Liver (tissue), 9 donors: Measurements from ENCODE around the gene ALKBH1. TPM values are rescaled to one million over a fixed set of nuclear protein-coding genes. Genes with fewer than 3 reads are reported as not detected.

Source experiments
- DNase-seq: peaks from one replicate; pipeline ENCODE4 v3.0.0-alpha.2; 2017; ENCODE audit warnings: low spot score
- H3K27ac ChIP-seq, 2 donors: one replicate each; pipeline ENCODE4 v1.7.0; 2013; ENCODE audit warnings: inconsistent platforms in 2 of 2, low read length in 2 of 2, control low read depth in 1 of 2, low read depth in 1 of 2, mild to moderate bottlenecking in 1 of 2
- H3K27me3 ChIP-seq, 4 donors: one replicate each; pipeline versions ENCODE4 v1.6.1 to v1.7.0; 2013; ENCODE audit warnings: low read length in 3 of 4, inconsistent platforms in 1 of 4, mild to moderate bottlenecking in 1 of 4, moderate library complexity in 1 of 4; ENCODE audit not compliant: control insufficient read depth in 4 of 4, insufficient read depth in 4 of 4
- H3K36me3 ChIP-seq, 4 donors: one replicate each; pipeline versions ENCODE4 v1.6.1 to v1.7.0; 2013; ENCODE audit warnings: low read length in 3 of 4, mild to moderate bottlenecking in 3 of 4, low read depth in 1 of 4, moderate library complexity in 1 of 4; ENCODE audit not compliant: control insufficient read depth in 4 of 4, insufficient read depth in 3 of 4
- H3K4me1 ChIP-seq, 4 donors: one replicate each; pipeline versions ENCODE4 v1.6.1 to v1.7.0; 2013; ENCODE audit warnings: low read length in 3 of 4, mild to moderate bottlenecking in 3 of 4, moderate library complexity in 1 of 4; ENCODE audit not compliant: control insufficient read depth in 4 of 4, insufficient read depth in 4 of 4
- H3K4me3 ChIP-seq, 3 donors: one replicate each; pipeline versions ENCODE4 v1.6.1 to v1.7.0; 2013; ENCODE audit warnings: low read length in 3 of 3, control low read depth in 1 of 3, low read depth in 1 of 3, mild to moderate bottlenecking in 1 of 3
- H3K9ac ChIP-seq, 2 donors: one replicate each; pipeline ENCODE4 v1.7.0; 2013; ENCODE audit warnings: low read length in 2 of 2, mild to moderate bottlenecking in 2 of 2, moderate library complexity in 2 of 2, control low read depth in 1 of 2, low read depth in 1 of 2
- H3K9me3 ChIP-seq, 4 donors: one replicate each; pipeline versions ENCODE4 v1.6.1 to v1.7.0; 2013; ENCODE audit warnings: low read length in 3 of 4; ENCODE audit not compliant: control insufficient read depth in 4 of 4
- EGR1 ChIP-seq, 2 donors: IDR thresholded peaks; 2 replicates each; pipeline ENCODE4 v1.6.1; 2016 to 2018; ENCODE audit warnings: antibody characterized with exemption in 2 of 2, low read depth in 2 of 2
- FOXA1 ChIP-seq: IDR thresholded peaks from 2 replicates; pipeline ENCODE4 v1.6.1; 2016; ENCODE audit warnings: antibody characterized with exemption
- FOXA2 ChIP-seq: IDR thresholded peaks from 2 replicates; pipeline ENCODE4 v1.6.1; 2016; ENCODE audit warnings: antibody characterized with exemption
- GABPA ChIP-seq, 2 donors: IDR thresholded peaks in 1 of 2; conservative IDR thresholded peaks in 1 of 2; 2 replicates each; pipeline ENCODE4 v1.6.1; 2016; ENCODE audit warnings: antibody characterized with exemption in 2 of 2, mild to moderate bottlenecking in 1 of 2, moderate library complexity in 1 of 2
- HNF4A ChIP-seq, 2 donors: conservative IDR thresholded peaks; 2 replicates each; pipeline ENCODE4 v1.6.1; 2016; ENCODE audit warnings: antibody characterized with exemption in 2 of 2, mild to moderate bottlenecking in 2 of 2
- HNF4G ChIP-seq: IDR thresholded peaks from 2 replicates; pipeline ENCODE4 v1.6.1; 2016; ENCODE audit warnings: antibody characterized with exemption
- JUND ChIP-seq, 2 donors: IDR thresholded peaks; 2 replicates each; pipeline ENCODE4 v1.6.1; 2016; ENCODE audit warnings: antibody characterized with exemption in 2 of 2
- NR2F2 ChIP-seq: IDR thresholded peaks from 2 replicates; pipeline ENCODE4 v1.6.1; 2016; ENCODE audit warnings: antibody characterized with exemption
- RXRA ChIP-seq, 2 donors: IDR thresholded peaks; 2 replicates each; pipeline ENCODE4 v1.6.1; 2017 to 2018; ENCODE audit warnings: antibody characterized with exemption in 2 of 2, mild to moderate bottlenecking in 1 of 2
- SP1 ChIP-seq: IDR thresholded peaks from 2 replicates; pipeline ENCODE4 v1.6.1; 2018; ENCODE audit warnings: antibody characterized with exemption, mild to moderate bottlenecking
- TAF1 ChIP-seq: conservative IDR thresholded peaks from 2 replicates; pipeline ENCODE4 v1.6.1; 2016; ENCODE audit warnings: antibody characterized with exemption, mild to moderate bottlenecking
- YY1 ChIP-seq: IDR thresholded peaks from 2 replicates; pipeline ENCODE4 v1.6.1; 2016; ENCODE audit warnings: antibody characterized with exemption, mild to moderate bottlenecking
- WGBS: extraction: QIAGEN DNeasy Blood & Tissue Kit; methylation state at CpG from one replicate; pipeline ENCODE4 v1.1.7; 2013; 5-methylcytosine and 5-hydroxymethylcytosine counted together
- polyA plus RNA-seq, 2 donors: library from polyadenylated mRNA; stranded (reverse) in 1 of 2; unstranded in 1 of 2; fragments of 200-250 nt in 1 of 2; fragments of >200 nt in 1 of 2; fragmentation: Nextera tagmentation in 1 of 2; extraction: Ambion mirVana in 1 of 2; gene quantifications; one replicate each; pipeline versions ENCODE4 v1.2.1 to v1.2.3, GENCODE V29; 2013 to 2015
- total RNA-seq, 2 donors: library from RNA; depleted of rRNA; stranded (reverse); fragments of >200 nt; gene quantifications; one replicate each; pipeline ENCODE4 v1.2.3, GENCODE V29; 2014
- TF ChIP-seq, protein P1 (sequence below): IDR thresholded peaks from 2 replicates; pipeline ENCODE4 v1.6.1; 2016; ENCODE audit warnings: antibody characterized with exemption
- TF ChIP-seq, protein P2 (sequence below): fragments of 150-350 bp; IDR thresholded peaks from 2 replicates; pipeline ENCODE4 v1.5.1; 2017; ENCODE audit warnings: improper control_type of control experiment, low read depth, low read length; ENCODE audit not compliant: missing input control
- TF ChIP-seq, protein P3 (sequence below): IDR thresholded peaks from 2 replicates; pipeline ENCODE4 v1.6.1; 2016; ENCODE audit warnings: antibody characterized with exemption, mild to moderate bottlenecking
- TF ChIP-seq, protein P4 (sequence below): IDR thresholded peaks from 2 replicates; pipeline ENCODE4 v1.6.1; 2016; ENCODE audit warnings: antibody characterized with exemption
- TF ChIP-seq, protein P5 (sequence below): IDR thresholded peaks from 2 replicates; pipeline ENCODE4 v1.6.1; 2016; ENCODE audit warnings: antibody characterized with exemption
- donor health status: healthy.
- donor health status: healthy.
- donor health status: healthy.
- donor health status: healthy.
- donor health status: healthy.

Gene ALKBH1
- total and polyA plus RNA-seq, 4 donors: 4.2 to 6.1 (median 5.0) TPM

DNA sequence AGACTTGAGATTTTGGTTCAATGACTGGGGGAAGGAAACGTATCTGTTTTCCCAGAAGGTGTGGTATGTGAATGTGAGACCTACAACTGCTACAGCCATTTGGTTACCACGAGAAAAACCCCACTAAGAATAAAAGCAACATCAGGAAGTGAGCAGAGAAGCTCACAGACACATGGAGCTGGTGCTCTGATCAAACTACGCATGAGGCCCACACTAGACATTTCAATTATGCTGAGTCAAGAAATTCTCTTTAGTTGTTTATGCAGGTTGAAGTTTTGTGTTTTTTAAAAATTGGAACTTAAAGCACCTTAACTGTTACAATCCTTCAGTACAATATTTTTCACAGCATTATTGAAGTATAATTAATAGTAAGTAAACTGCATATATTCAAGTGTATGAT is 82.5 kb downstream of the ALKBH1 start:
- no peak overlapping the region for H3K27ac ChIP-seq
- no peak overlapping the region for H3K9ac ChIP-seq
- WGBS: 72% methylated on average over 3 of the region's 3 CpGs
- no peak overlapping the region for H3K4me3 ChIP-seq
- H3K4me1 ChIP-seq: no peaks in the 10 kb centered on the region
- H3K27me3 ChIP-seq: no peaks in the 10 kb centered on the region
- H3K36me3 ChIP-seq: no peaks in the 10 kb centered on the region
- H3K9me3 ChIP-seq: peaks cover 0 to 6% (median 0%) of the 10 kb centered on the region in 4 donors
- no peak for DNase-seq
- TF ChIP-seq, protein P1, sequence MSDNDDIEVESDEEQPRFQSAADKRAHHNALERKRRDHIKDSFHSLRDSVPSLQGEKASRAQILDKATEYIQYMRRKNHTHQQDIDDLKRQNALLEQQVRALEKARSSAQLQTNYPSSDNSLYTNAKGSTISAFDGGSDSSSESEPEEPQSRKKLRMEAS: no peak
- TF ChIP-seq, protein P2, sequence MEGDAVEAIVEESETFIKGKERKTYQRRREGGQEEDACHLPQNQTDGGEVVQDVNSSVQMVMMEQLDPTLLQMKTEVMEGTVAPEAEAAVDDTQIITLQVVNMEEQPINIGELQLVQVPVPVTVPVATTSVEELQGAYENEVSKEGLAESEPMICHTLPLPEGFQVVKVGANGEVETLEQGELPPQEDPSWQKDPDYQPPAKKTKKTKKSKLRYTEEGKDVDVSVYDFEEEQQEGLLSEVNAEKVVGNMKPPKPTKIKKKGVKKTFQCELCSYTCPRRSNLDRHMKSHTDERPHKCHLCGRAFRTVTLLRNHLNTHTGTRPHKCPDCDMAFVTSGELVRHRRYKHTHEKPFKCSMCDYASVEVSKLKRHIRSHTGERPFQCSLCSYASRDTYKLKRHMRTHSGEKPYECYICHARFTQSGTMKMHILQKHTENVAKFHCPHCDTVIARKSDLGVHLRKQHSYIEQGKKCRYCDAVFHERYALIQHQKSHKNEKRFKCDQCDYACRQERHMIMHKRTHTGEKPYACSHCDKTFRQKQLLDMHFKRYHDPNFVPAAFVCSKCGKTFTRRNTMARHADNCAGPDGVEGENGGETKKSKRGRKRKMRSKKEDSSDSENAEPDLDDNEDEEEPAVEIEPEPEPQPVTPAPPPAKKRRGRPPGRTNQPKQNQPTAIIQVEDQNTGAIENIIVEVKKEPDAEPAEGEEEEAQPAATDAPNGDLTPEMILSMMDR: no peak
- TF ChIP-seq JUND (IDR thresholded peaks at IDR 0.05) (no peak), EGR1 (IDR thresholded peaks at IDR 0.05; ENCODE audit: low read depth in 2 of 2) (no peak), FOXA2 (no peak), HNF4A (conservative IDR thresholded peaks at IDR 0.05) (no peak), NR2F2 (no peak), FOXA1 (no peak), YY1 (no peak), GABPA (IDR thresholded peaks at IDR 0.05 in 1 of 2, conservative IDR thresholded peaks at IDR 0.05 in 1 of 2) (no peak), RXRA (IDR thresholded peaks at IDR 0.05) (no peak), SP1 (no peak)
- TF ChIP-seq, protein P3, sequence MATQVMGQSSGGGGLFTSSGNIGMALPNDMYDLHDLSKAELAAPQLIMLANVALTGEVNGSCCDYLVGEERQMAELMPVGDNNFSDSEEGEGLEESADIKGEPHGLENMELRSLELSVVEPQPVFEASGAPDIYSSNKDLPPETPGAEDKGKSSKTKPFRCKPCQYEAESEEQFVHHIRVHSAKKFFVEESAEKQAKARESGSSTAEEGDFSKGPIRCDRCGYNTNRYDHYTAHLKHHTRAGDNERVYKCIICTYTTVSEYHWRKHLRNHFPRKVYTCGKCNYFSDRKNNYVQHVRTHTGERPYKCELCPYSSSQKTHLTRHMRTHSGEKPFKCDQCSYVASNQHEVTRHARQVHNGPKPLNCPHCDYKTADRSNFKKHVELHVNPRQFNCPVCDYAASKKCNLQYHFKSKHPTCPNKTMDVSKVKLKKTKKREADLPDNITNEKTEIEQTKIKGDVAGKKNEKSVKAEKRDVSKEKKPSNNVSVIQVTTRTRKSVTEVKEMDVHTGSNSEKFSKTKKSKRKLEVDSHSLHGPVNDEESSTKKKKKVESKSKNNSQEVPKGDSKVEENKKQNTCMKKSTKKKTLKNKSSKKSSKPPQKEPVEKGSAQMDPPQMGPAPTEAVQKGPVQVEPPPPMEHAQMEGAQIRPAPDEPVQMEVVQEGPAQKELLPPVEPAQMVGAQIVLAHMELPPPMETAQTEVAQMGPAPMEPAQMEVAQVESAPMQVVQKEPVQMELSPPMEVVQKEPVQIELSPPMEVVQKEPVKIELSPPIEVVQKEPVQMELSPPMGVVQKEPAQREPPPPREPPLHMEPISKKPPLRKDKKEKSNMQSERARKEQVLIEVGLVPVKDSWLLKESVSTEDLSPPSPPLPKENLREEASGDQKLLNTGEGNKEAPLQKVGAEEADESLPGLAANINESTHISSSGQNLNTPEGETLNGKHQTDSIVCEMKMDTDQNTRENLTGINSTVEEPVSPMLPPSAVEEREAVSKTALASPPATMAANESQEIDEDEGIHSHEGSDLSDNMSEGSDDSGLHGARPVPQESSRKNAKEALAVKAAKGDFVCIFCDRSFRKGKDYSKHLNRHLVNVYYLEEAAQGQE: no peak
- TF ChIP-seq, protein P4, sequence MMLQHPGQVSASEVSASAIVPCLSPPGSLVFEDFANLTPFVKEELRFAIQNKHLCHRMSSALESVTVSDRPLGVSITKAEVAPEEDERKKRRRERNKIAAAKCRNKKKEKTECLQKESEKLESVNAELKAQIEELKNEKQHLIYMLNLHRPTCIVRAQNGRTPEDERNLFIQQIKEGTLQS: no peak
- TF ChIP-seq, protein P5, sequence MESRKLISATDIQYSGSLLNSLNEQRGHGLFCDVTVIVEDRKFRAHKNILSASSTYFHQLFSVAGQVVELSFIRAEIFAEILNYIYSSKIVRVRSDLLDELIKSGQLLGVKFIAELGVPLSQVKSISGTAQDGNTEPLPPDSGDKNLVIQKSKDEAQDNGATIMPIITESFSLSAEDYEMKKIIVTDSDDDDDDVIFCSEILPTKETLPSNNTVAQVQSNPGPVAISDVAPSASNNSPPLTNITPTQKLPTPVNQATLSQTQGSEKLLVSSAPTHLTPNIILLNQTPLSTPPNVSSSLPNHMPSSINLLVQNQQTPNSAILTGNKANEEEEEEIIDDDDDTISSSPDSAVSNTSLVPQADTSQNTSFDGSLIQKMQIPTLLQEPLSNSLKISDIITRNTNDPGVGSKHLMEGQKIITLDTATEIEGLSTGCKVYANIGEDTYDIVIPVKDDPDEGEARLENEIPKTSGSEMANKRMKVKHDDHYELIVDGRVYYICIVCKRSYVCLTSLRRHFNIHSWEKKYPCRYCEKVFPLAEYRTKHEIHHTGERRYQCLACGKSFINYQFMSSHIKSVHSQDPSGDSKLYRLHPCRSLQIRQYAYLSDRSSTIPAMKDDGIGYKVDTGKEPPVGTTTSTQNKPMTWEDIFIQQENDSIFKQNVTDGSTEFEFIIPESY: no peak

DNA sequence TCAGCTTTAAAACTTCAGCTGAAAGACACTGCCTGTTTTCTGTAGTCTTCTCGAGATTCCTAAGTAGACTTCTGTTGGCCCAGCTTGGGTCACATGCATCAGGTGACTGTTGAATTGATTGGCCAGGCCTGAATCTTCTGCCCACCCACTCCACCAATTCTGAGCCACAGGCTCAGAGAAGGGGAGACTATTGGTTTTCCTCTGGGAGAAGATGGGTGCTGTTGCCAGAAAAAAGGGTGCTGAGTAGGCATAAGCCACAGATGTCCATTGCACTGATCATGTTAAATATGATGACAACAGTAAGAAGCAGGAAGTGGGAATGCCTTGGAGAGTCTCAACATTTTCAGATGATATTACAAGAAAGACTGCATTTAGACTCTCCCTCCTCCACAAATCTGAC is 84.6 kb downstream of the ALKBH1 start:
- Histone ChIP-seq H3K27me3 (no peaks in the 10 kb centered on the region), H3K9me3 (no peaks in the 10 kb centered on the region), H3K4me1 (no peaks in the 10 kb centered on the region), H3K4me3 (no peak overlapping the region), H3K36me3 (no peaks in the 10 kb centered on the region), H3K9ac (no peak overlapping the region), H3K27ac (no peak overlapping the region)
- DNase-seq: no peak
- no peak for TF ChIP-seq RXRA (IDR thresholded peaks at IDR 0.05)
- TF ChIP-seq NR2F2: no peak
- TF ChIP-seq, protein P3: no peak
- no peak for TF ChIP-seq TAF1
- TF ChIP-seq, protein P1: no peak
- TF ChIP-seq HNF4G: no peak
- TF ChIP-seq, protein P2: no peak
- TF ChIP-seq FOXA1: no peak
- TF ChIP-seq, protein P4: no peak
- 79% methylated on average over 1 of the region's 1 CpG for WGBS
